CD4-positive, alpha-beta memory T cell (primary cell): ENCODE measurements around the gene ZSCAN20. TPM values are rescaled to one million over a fixed set of nuclear protein-coding genes. Genes with fewer than 3 reads are reported as not detected.

Experiments used
- CTCF ChIA-PET: fragments of 350-600 bp; sonication (Branson Sonifier 250); formaldehyde crosslinking; loops from one replicate; lab custom pipeline; 2021; ENCODE audit warnings: inconsistent platforms; ENCODE audit not compliant: partially characterized antibody; lab: Charles Lee
- POLR2A ChIA-PET: fragments of 350-600 bp; sonication (Branson Sonifier 250); formaldehyde crosslinking; loops from one replicate; lab custom pipeline; 2021; ENCODE audit not compliant: partially characterized antibody; lab: Charles Lee
- DNase-seq, 5 donors: peaks; one replicate each; pipeline versions ENCODE4 v3.0.0 to v3.0.0-alpha.2; 2020 to 2022; ENCODE audit warnings: mixed read lengths in 1 of 5
- H3K27ac ChIP-seq: one replicate; pipeline ENCODE4 v1.7.0; 2013; ENCODE audit warnings: low read depth, low read length
- H3K27me3 ChIP-seq: 2 replicates; pipeline ENCODE4 v1.7.0; 2013; ENCODE audit warnings: mild to moderate bottlenecking, low read length, moderate library complexity; ENCODE audit not compliant: insufficient read depth
- H3K36me3 ChIP-seq: 2 replicates; pipeline ENCODE4 v1.7.0; 2013; ENCODE audit warnings: mild to moderate bottlenecking, low read length, moderate library complexity; ENCODE audit not compliant: insufficient read depth
- H3K4me1 ChIP-seq: 2 replicates; pipeline ENCODE4 v1.7.0; 2013; ENCODE audit warnings: mild to moderate bottlenecking, low read length, moderate library complexity; ENCODE audit not compliant: insufficient read depth
- H3K4me3 ChIP-seq, 2 donors: one replicate each; pipeline ENCODE4 v1.7.0; 2013; ENCODE audit warnings: low read length in 2 of 2, mild to moderate bottlenecking in 1 of 2
- H3K9me3 ChIP-seq, 2 donors: one replicate each; pipeline ENCODE4 v1.7.0; 2013; ENCODE audit warnings: low read length in 2 of 2, control low read depth in 1 of 2; ENCODE audit not compliant: control insufficient read depth in 1 of 2
- H3K27ac Mint-ChIP-seq, 7 donors: one replicate each; pipeline ENCODE4 v1.8.0; 2020 to 2021; ENCODE audit warnings: mixed read lengths in 7 of 7, mild to moderate bottlenecking in 6 of 7, inconsistent platforms in 3 of 7, moderate library complexity in 3 of 7
- H3K27me3 Mint-ChIP-seq, 2 donors: one replicate each; pipeline ENCODE4 v1.8.0; 2020 to 2021; ENCODE audit warnings: mixed read lengths in 2 of 2
- H3K36me3 Mint-ChIP-seq, 2 donors: one replicate each; pipeline ENCODE4 v1.8.0; 2020 to 2021; ENCODE audit warnings: mixed read lengths in 2 of 2, inconsistent platforms in 1 of 2, mild to moderate bottlenecking in 1 of 2
- H3K4me1 Mint-ChIP-seq, 4 donors: one replicate each; pipeline ENCODE4 v1.8.0; 2020 to 2021; ENCODE audit warnings: mixed read lengths in 4 of 4, mild to moderate bottlenecking in 1 of 4
- H3K4me3 Mint-ChIP-seq, 8 donors: one replicate each; pipeline ENCODE4 v1.8.0; 2020 to 2021; ENCODE audit warnings: mixed read lengths in 8 of 8, mild to moderate bottlenecking in 7 of 8, moderate library complexity in 6 of 8, inconsistent platforms in 3 of 8
- H3K9me3 Mint-ChIP-seq, 8 donors: one replicate each; pipeline ENCODE4 v1.8.0; 2020 to 2021; ENCODE audit warnings: mixed read lengths in 8 of 8, mild to moderate bottlenecking in 5 of 8, inconsistent platforms in 3 of 8, moderate library complexity in 1 of 8
- intact Hi-C: fragments of 100-400 bp; cut with micrococcal nuclease; formaldehyde crosslinking; loops from one replicate; pipeline ENCODE4 v1.15.1; 2023
- polyA plus RNA-seq, 2 donors: library from polyadenylated mRNA; unstranded; fragments of 300-500 nt; fragmentation: Illumina TruSeq; gene quantifications; one replicate each; pipeline ENCODE4 v1.2.3, GENCODE V29; 2021
- total RNA-seq, 2 experiments: library from RNA; stranded (reverse); gene quantifications; one replicate each; pipeline ENCODE4 v1.2.3, GENCODE V29; 2021

ZSCAN20 gene
- total RNA-seq (1 to 10 TPM; 3.8 to 3.9 TPM), polyA plus RNA-seq (under 1 TPM in 1 of 2 donors, not detected in 1; 0.73 TPM)

GRCh38 chr1:33472269-33472980, at the start of gene ZSCAN20:
ZSCAN20 (plus strand) TSS chr1:33472645; CDS start chr1:33479289, 6,644 bp downstream.
- Histone ChIP-seq H3K36me3 (no peaks in the 10 kb centered on the region), H3K27ac (peak within 1 kb of the TSS; percentile 53), H3K4me1 (peaks cover 17% of the 10 kb centered on the region), H3K27me3 (no peaks in the 10 kb centered on the region), H3K4me3 (peak within 1 kb of the TSS; percentile 43 to 66), H3K9me3 (no peaks in the 10 kb centered on the region)
- H3K27ac Mint-ChIP-seq: peak within 1 kb of the TSS; percentile 72 to 96 (median 89)
- no peaks in the 10 kb centered on the region for H3K9me3 Mint-ChIP-seq
- DNase-seq: peak; percentile 76 to 81 (median 77)
- H3K4me1 Mint-ChIP-seq: peaks cover 19 to 34% (median 27%) of the 10 kb centered on the region in 4 donors
- intact Hi-C loops: loop anchor here (5.0 kb wide), 1 partner anchor 345 kb away; no protein-coding TSS in a partner anchor
- peak within 1 kb of the TSS; percentile 87 to 99 (median 93) for H3K4me3 Mint-ChIP-seq
- H3K36me3 Mint-ChIP-seq: no peaks in the 10 kb centered on the region
- no peaks in the 10 kb centered on the region for H3K27me3 Mint-ChIP-seq
- ChIA-PET POLR2A (interaction anchor here (1.1 kb wide), 1 partner anchor 345 kb away, joined by 3 read pairs; no protein-coding TSS in a partner anchor), CTCF (interaction anchor here (0.7 to 3.5 kb wide), 8 partner anchors 9 to 540 kb away, joined by 3 to 46 read pairs (median 5); no protein-coding TSS in a partner anchor)

GRCh38 chr1:33424205-33424604, 48.2 kb upstream of the ZSCAN20 start:
- H3K4me3 ChIP-seq: no peak overlapping the region
- DNase-seq: no peak
- no peaks in the 10 kb centered on the region for H3K9me3 ChIP-seq
- CTCF ChIA-PET: no interaction called here
- no peak overlapping the region for H3K4me3 Mint-ChIP-seq
- H3K27ac ChIP-seq: no peak overlapping the region
- no peaks in the 10 kb centered on the region for H3K36me3 ChIP-seq
- no peaks in the 10 kb centered on the region for H3K4me1 Mint-ChIP-seq
- peaks cover 5% of the 10 kb centered on the region for H3K27me3 ChIP-seq
- H3K4me1 ChIP-seq: no peaks in the 10 kb centered on the region
- intact Hi-C loops: no loop called here
- H3K27me3 Mint-ChIP-seq: peaks cover 12 to 32% of the 10 kb centered on the region in 2 donors
- no peak overlapping the region for H3K27ac Mint-ChIP-seq
- POLR2A ChIA-PET: no interaction called here
- no peaks in the 10 kb centered on the region for H3K36me3 Mint-ChIP-seq
- H3K9me3 Mint-ChIP-seq: peaks cover 0 to 4% (median 0%) of the 10 kb centered on the region in 8 donors

- Histone ChIP-seq H3K9me3 (no peaks in the 10 kb centered on the region), H3K27me3 (peaks cover 5% of the 10 kb centered on the region), H3K4me3 (no peak overlapping the region), H3K27ac (no peak overlapping the region), H3K36me3 (no peaks in the 10 kb centered on the region), H3K4me1 (peaks cover under 1% of the 10 kb centered on the region)
- Mint-ChIP-seq H3K27ac (no peak overlapping the region), H3K4me1 (no peaks in the 10 kb centered on the region), H3K4me3 (no peak overlapping the region), H3K36me3 (no peaks in the 10 kb centered on the region), H3K27me3 (peaks cover 10 to 32% of the 10 kb centered on the region in 2 donors), H3K9me3 (no peaks in the 10 kb centered on the region)
- intact Hi-C loops: no loop called here
- ChIA-PET POLR2A (no interaction called here), CTCF (no interaction called here)
- no peak for DNase-seq
Measured at GRCh38 chr1:33424610-33425009, 47.8 kb upstream of the ZSCAN20 start.

GRCh38 chr1:33425900-33426299, 46.5 kb upstream of the ZSCAN20 start:
- Histone ChIP-seq H3K27ac (no peak overlapping the region), H3K4me1 (peaks cover 7% of the 10 kb centered on the region), H3K36me3 (no peaks in the 10 kb centered on the region), H3K4me3 (no peak overlapping the region), H3K9me3 (no peaks in the 10 kb centered on the region), H3K27me3 (peaks cover 3% of the 10 kb centered on the region)
- DNase-seq: no peak
- no peaks in the 10 kb centered on the region for H3K9me3 Mint-ChIP-seq
- ChIA-PET POLR2A (no interaction called here), CTCF (no interaction called here)
- no peak overlapping the region for H3K4me3 Mint-ChIP-seq
- peaks cover 7 to 29% of the 10 kb centered on the region in 2 donors for H3K27me3 Mint-ChIP-seq
- H3K36me3 Mint-ChIP-seq: no peaks in the 10 kb centered on the region
- intact Hi-C loops: no loop called here
- peaks cover 0 to 2% (median 0%) of the 10 kb centered on the region in 4 donors for H3K4me1 Mint-ChIP-seq
- no peak overlapping the region for H3K27ac Mint-ChIP-seq

- DNase-seq: no peak
- no peaks in the 10 kb centered on the region for H3K36me3 ChIP-seq
- no peaks in the 10 kb centered on the region for H3K36me3 Mint-ChIP-seq
- H3K4me3 ChIP-seq: no peak overlapping the region
- no peaks in the 10 kb centered on the region for H3K9me3 Mint-ChIP-seq
- peaks cover 7 to 23% of the 10 kb centered on the region in 2 donors for H3K27me3 Mint-ChIP-seq
- H3K27ac ChIP-seq: no peak overlapping the region
- H3K4me1 Mint-ChIP-seq: peaks cover 2 to 5% (median 4%) of the 10 kb centered on the region in 4 donors
- H3K27me3 ChIP-seq: peaks cover 3% of the 10 kb centered on the region
- H3K27ac Mint-ChIP-seq: no peak overlapping the region
- ChIA-PET POLR2A (no interaction called here), CTCF (interaction anchor here (1.0 kb wide), 1 partner anchor 13 kb away, joined by 4 read pairs; no protein-coding TSS in a partner anchor)
- no peak overlapping the region for H3K4me3 Mint-ChIP-seq
- H3K9me3 ChIP-seq: no peaks in the 10 kb centered on the region
- intact Hi-C loops: no loop called here
- peaks cover 10% of the 10 kb centered on the region for H3K4me1 ChIP-seq
Measured at GRCh38 chr1:33426916-33427315, 45.5 kb upstream of the ZSCAN20 start.

DNA sequence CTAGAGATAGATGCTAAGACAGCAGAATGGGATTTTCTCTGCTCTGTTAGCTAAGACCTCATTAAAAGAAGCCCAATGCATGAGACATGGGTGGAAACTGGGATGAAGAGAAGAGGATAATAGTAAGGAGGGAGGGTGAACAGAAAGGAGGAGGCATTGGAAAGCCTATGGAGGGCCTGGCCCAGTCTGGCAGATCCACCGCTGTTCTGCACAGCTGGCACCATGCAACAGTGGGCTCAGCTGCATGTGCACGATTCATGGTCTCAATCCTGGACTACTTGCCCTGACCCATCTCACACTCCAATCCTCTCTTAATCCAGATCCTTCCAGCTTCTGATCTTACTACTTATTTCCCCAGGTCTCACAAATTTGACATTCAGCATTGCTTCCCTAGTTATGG, 43.8 kb upstream of the ZSCAN20 start:
- H3K27me3 ChIP-seq: peaks cover 3% of the 10 kb centered on the region
- no peaks in the 10 kb centered on the region for H3K36me3 ChIP-seq
- H3K4me3 ChIP-seq: no peak overlapping the region
- peaks cover 10% of the 10 kb centered on the region for H3K4me1 ChIP-seq
- no peaks in the 10 kb centered on the region for H3K9me3 ChIP-seq
- CTCF ChIA-PET: no interaction called here
- no peaks in the 10 kb centered on the region for H3K9me3 Mint-ChIP-seq
- peaks cover 2 to 5% (median 4%) of the 10 kb centered on the region in 4 donors for H3K4me1 Mint-ChIP-seq
- H3K27me3 Mint-ChIP-seq: peaks cover 7 to 15% of the 10 kb centered on the region in 2 donors
- H3K27ac Mint-ChIP-seq: no peak overlapping the region
- intact Hi-C loops: no loop called here
- no peaks in the 10 kb centered on the region for H3K36me3 Mint-ChIP-seq
- H3K27ac ChIP-seq: no peak overlapping the region
- H3K4me3 Mint-ChIP-seq: no peak overlapping the region
- no peak for DNase-seq
- POLR2A ChIA-PET: no interaction called here

DNA sequence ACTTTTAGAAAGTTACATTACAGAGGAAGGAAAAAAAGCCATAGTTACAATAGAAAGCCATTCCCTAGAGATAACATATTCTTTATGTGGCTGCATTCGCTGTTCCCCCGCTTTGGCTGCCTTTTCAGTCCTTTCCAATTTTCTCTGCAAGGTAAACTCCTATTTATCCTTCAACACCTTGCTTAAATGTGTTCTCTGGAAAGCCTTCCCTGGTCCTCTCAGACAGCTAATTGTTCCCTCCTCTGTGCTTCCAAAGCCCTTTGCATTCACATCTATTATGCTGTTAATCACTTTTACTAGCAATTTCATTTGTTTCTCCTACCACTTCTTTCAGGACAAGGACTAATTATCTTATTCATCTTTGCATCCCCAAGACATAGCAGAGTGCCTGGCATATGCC, 43.1 kb upstream of the ZSCAN20 start:
- Histone ChIP-seq H3K4me1 (peaks cover 10% of the 10 kb centered on the region), H3K27ac (no peak overlapping the region), H3K9me3 (no peaks in the 10 kb centered on the region), H3K27me3 (peaks cover 3% of the 10 kb centered on the region), H3K36me3 (no peaks in the 10 kb centered on the region), H3K4me3 (no peak overlapping the region)
- Mint-ChIP-seq H3K27me3 (peaks cover 7 to 15% of the 10 kb centered on the region in 2 donors), H3K4me3 (no peak overlapping the region), H3K9me3 (no peaks in the 10 kb centered on the region), H3K4me1 (peaks cover 2 to 5% (median 4%) of the 10 kb centered on the region in 4 donors), H3K36me3 (no peaks in the 10 kb centered on the region), H3K27ac (no peak overlapping the region)
- no peak for DNase-seq
- ChIA-PET CTCF (no interaction called here), POLR2A (no interaction called here)
- intact Hi-C loops: no loop called here
